Cardiac fibroblast (primary cell): ENCODE measurements around the gene GRIN2A.

Experiments used
- DNase-seq, 2 donors: peaks; one replicate each; pipeline versions ENCODE4 v3.0.0 to v3.0.0-alpha.2; 2010; ENCODE audit warnings: low read depth in 2 of 2
- H3K4me3 ChIP-seq, 2 donors: replicated peaks in 1 of 2; 1 replicate in 1 of 2; 2 replicates in 1 of 2; pipeline ENCODE4 v1.5.1; 2011; ENCODE audit warnings: low read depth in 2 of 2, low read length in 2 of 2, mild to moderate bottlenecking in 2 of 2, moderate library complexity in 1 of 2
- TF ChIP-seq, protein P1 (sequence below): IDR thresholded peaks from one replicate; pipeline ENCODE4 v1.5.1; 2011; ENCODE audit warnings: low read depth, mild to moderate bottlenecking, low read length, inconsistent platforms

The GRIN2A gene

DNA sequence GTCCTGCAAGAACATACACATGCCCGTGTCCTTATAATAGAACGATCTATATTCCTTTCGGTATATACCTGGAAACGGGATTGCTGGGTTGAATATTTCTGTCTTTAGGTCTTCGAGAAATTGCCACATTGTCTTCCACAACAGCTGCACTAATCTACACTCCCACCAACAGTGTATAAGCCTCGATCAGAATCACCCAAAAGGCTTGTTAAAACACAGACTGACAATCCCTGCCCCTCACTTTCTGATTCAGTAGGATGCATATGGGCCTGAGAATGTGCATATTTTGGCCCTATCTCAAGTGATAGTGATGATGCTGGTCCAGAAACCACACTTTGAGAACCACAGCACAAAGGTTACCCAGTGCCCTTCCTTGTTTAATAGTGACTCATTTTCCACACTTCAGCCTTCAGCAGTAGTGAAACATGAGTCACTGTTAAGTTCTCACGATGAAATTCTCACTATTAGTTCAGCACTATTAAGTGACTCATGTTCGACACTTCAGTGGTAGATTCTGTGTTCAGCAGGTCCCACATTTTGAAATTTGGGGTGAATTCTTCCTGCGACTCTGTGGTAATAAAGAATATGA lies 215.6 kb downstream of the GRIN2A start:
- peak in 1 of 2 donors; percentile 0 for DNase-seq
- no peak overlapping the region for H3K4me3 ChIP-seq
- TF ChIP-seq, protein P1, sequence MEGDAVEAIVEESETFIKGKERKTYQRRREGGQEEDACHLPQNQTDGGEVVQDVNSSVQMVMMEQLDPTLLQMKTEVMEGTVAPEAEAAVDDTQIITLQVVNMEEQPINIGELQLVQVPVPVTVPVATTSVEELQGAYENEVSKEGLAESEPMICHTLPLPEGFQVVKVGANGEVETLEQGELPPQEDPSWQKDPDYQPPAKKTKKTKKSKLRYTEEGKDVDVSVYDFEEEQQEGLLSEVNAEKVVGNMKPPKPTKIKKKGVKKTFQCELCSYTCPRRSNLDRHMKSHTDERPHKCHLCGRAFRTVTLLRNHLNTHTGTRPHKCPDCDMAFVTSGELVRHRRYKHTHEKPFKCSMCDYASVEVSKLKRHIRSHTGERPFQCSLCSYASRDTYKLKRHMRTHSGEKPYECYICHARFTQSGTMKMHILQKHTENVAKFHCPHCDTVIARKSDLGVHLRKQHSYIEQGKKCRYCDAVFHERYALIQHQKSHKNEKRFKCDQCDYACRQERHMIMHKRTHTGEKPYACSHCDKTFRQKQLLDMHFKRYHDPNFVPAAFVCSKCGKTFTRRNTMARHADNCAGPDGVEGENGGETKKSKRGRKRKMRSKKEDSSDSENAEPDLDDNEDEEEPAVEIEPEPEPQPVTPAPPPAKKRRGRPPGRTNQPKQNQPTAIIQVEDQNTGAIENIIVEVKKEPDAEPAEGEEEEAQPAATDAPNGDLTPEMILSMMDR: no peak

DNA sequence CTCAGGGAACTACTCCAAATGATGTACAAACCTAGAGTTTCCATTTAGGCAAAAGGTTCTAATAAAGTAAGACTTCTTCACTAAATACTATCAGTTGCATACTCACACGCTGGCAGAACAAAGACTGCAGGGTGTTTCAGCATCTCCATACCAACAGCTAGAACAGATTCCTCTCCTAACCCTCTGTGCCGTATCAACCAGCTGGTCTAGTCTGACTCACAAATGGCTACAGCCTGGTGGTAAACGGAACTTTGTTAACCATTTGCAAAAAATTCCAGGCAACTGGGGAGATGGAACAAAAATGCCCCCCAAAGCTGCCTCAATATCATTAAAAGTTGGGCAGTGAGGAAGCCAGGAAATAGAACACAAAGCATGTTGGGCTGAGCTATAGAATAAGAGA lies 217.1 kb downstream of the GRIN2A start:
- H3K4me3 ChIP-seq: no peak overlapping the region
- TF ChIP-seq, protein P1: no peak

DNA sequence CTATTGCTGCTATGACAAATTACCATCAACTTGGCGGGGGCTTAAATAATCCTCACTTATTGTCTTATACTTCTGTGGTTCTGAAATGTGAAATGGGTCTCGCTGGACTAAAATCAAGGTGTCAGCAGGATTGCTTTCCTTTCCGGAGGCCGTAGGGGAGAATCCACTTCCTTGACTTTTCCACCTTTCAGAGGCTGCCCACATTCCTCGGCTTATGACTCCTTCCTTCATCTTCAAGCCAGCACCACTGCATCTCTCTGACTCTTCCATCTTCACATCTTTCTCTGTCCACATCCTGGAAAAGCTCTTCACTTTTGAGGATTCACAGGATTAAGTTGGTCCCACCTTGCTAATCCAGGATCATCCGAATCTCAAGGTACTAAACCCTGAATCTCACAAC lies 217.8 kb downstream of the GRIN2A start:
- TF ChIP-seq, protein P1: no peak
- no peak overlapping the region for H3K4me3 ChIP-seq
- DNase-seq: no peak

More for the DNA sequence above, 217.1 kb downstream of the GRIN2A start:
- DNase-seq: no peak

DNA sequence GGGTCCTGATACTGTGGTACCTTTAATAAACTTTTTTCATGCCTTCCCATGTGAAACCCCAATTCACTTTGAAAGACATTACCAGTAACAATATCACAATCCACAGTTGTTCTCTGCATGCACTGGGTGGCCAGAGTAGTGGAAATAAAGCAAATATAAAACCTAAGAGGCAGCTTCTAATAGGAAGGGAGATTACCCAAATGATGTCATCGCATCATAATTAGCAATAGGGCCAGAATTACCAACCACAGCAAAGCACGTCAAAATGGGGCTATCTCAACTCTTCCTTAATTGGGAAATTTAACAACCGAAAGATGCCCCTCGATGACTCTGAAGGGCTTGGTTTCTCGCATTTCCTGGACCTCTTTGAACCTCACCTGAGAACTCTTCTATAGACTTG lies 224.8 kb downstream of the GRIN2A start:
- TF ChIP-seq, protein P1: no peak
- DNase-seq: no peak
- H3K4me3 ChIP-seq: no peak overlapping the region

DNA sequence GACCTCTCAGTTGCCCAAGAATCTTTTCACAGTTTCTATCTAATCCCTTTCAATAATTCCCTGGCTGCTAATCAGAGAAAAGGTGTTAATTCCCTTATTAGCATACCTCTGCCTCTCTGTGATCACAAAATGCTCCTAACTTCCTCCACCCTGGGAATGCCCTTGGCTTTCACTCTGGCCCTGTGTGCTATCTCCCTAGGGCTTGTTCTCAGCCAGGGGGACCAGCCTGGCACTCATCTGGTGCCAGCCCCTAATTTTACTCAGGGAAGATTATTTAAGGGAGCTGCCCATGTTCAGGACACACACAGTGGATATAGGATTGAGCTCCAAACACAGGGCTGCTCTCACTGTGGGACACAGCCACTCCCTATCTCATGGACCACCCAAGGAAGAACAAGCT lies 225.2 kb downstream of the GRIN2A start:
- no peak for DNase-seq
- TF ChIP-seq, protein P1: no peak
- H3K4me3 ChIP-seq: no peak overlapping the region

DNA sequence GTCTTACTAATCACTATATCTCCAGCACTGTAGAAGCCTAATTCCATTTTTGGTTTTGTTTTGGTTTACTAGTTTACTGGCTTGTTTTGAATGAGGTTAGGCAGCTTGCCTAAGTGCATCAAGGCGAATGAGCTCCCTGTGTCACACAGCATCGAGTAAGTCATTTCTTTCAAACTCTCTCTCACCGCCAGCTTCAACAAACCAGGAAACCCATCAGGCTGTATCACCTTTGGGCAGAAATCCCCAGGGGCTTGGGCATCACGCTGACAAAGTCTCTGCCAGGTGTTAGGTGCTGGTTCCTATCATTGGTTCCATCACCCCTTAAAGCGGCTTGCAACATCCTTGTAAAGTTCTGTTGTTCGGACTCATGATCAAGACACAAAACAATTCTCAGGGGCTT lies 226.6 kb downstream of the GRIN2A start:
- no peak overlapping the region for H3K4me3 ChIP-seq
- DNase-seq: no peak
- TF ChIP-seq, protein P1: no peak
